ENCODE results near the gene RTP5.

The RTP5 gene

GRCh38 chr2:241857572-241858121 lies 11.9 kb upstream of the RTP5 start:
- DNase-seq (ENCODE audit: low read depth in 1 of 2, low spot score in 1 of 2) = no peak

DNA sequence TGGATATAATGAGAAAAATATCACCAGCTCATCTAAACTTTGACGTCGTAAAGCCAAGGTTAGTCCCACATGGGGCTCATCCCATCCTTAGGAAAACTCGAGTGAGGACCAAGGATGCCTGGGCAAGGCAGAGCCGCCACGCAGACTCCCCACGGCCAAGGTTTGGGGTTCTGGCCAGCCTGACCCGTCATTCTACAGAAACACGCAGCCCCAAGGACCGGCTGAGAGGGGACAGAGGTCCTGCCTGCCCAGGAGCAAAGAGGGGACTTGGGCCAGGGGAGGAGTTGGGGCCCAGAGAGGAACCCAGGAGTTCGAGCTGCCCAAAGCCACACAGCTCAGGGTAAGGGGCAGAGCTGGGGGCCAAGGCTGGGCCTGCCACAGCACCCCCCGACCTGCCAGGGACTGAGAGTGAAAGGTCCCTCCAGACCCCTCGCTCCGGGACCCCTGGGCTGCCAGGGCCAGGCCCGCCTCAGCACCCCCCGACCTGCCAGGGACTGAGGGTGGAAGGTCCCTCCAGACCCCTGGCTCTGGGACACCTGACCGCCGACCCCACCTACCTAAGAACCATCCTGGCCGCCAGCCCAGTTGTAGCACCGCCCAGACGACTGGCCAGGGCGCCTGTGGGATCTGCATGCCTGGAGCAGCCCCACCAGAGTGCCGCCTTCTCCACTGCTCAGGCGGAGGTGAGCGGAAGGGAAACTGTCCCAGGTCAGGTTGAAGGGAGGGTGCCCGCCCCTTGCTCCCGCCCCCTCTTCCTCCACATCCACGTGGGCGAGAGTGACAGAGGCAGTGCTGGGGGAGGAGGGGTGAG lies 11.1 kb upstream of the RTP5 start, which contains the start of gene PDCD1:
TSS of gene PDCD1 (minus strand) at position 689 of the 811 bp plus-strand sequence. CDS start at position 633, 56 bp downstream.
- DNase-seq (ENCODE audit: low read depth in 1 of 2, low spot score in 1 of 2) = peak; percentile 32 to 55

- no peak for DNase-seq (ENCODE audit: low read depth in 1 of 2, low spot score in 1 of 2)
Observed at GRCh38 chr2:241859017-241859435, 10.5 kb upstream of the RTP5 start.

DNA sequence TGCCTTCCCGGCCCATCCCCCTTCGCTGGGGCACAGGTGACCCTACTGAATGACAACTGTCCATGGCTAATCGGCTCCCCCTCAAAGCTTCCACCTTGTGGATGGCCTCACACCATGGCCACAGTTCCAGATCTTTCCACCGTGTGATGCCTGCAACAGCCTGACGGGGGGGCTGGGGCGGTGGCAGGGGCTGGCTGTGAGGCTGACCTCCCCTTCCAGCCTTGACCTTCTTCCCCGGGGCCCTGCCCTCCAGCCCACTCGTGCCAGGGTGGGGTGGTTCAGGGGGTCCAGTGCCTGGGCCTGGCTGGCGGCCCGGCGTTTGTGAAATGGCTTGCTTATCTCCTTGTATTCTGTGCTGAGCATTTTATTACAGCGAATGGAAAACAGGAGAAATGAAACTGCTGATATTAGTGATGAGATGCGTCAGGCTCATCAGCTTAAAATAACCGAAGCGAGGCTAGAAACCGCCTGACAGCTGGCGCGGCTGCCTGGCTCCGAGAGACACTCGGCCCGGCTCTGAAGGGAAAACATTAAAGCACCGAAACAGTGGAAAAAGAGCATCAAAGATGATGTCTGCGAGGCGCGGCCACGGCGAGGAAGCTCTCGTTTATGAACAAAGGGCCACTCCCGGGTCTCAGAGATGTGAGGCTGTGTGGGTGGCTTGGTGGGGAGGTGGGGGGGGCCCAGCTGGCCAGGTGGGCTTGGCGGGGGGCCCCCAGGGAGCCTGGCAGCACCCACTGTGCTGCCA lies 9.9 kb upstream of the RTP5 start:
- DNase-seq (ENCODE audit: low read depth in 1 of 2, low spot score in 1 of 2) = peak in 1 of 2 donors; percentile 48

- no peak for DNase-seq (ENCODE audit: low read depth in 1 of 2, low spot score in 1 of 2)
Observed at GRCh38 chr2:241860184-241861078, 9.1 kb upstream of the RTP5 start.

DNA sequence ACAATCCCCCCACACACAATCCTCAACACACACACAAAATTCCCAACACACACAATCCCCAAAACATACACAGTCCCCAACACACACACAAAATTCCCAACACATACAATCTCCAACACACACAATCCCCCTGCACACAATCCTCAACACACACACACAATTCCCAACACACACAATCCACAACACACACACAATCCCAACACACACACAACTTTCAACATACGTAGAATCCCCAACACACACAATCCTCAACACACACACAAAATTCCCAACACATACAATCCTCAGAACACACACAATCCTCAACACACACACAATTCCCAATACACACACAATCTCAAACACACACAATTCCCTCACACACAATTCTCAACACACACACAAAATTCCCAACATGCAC lies 8.3 kb upstream of the RTP5 start:
- DNase-seq (ENCODE audit: low read depth in 1 of 2, low spot score in 1 of 2) = no peak

GRCh38 chr2:241862093-241862492 lies 7.4 kb upstream of the RTP5 start:
- DNase-seq (ENCODE audit: low read depth in 1 of 2, low spot score in 1 of 2) = no peak

- DNase-seq (ENCODE audit: low read depth in 1 of 2, low spot score in 1 of 2) = no peak
Observed at GRCh38 chr2:241862775-241863535, 6.6 kb upstream of the RTP5 start.

DNA sequence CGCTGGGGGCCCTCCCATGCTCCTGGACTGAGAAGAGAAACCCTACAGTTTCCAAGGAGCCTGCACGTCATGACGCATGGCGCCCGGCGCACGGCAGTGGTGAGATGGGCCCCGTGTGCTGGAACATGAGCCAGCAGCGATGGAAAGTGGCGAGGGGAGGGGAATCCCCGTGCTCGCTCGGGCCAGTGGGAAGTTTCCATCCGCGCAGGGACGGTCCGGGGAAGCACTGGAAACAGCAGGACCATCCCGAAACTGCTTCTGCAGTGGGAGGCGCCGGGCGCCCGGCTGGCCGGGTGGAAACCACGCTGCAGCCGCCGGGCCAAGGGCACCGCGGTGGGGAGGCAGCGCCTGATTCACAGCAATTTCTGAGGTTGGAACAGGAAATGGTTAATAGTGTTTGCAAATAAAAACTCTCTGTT lies 6.0 kb upstream of the RTP5 start:
- peak in 1 of 2 donors; percentile 43 for DNase-seq (ENCODE audit: low read depth in 1 of 2, low spot score in 1 of 2)

DNA sequence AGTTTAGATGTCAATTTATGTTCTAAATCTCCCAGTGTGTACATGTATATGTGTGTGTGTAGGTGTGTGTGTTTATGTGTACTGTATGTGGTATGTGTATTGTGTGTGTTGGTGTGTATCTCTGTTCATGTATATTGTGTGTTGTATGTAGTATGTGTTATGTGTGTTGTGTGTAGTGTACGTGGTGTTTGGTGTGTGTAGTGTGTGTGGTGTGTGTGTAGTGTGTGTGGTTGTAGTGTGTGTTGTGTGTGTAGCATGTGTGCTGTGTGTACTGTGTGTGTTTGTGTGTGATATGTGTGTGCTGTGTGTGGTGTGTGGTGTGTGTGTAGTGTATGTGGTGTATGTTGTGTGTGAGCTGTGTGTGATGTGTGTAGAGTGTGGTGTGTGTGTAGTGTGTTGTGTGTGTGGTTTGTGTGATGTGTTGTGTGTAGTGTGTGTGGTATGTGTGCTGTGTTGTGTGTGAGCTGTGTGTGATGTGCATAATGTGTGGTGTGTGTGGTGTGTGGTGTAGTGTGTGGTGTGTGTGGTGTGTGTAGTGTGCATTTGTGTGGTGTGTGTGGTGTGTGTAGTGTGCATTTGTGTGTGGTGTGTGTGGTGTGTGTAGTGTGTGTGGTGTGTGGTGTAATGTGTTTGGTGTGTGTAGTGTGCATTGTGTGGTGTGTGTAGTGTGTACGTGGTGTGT lies 5.2 kb upstream of the RTP5 start:
- DNase-seq (ENCODE audit: low read depth in 1 of 2, low spot score in 1 of 2) = no peak

DNA sequence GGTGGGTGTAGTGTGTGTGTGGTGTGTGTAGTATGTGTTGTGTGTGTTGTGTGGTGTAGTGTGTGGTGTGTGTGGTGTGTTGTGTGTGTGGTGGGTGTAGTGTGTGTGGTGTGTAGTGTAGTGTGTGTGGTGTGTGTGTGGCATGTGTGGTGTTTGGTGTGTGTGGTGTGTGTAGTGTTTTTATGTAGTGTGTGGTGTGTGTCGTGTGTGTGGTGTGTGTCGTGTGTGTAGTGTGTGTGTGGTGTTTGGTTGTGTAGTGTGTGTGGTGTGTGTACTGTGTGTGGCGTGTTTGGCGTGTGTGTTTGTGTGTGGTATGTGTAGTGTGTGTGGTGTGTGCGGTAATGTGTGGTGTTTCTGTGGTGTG lies 4.7 kb upstream of the RTP5 start:
- no peak for DNase-seq (ENCODE audit: low read depth in 1 of 2, low spot score in 1 of 2)

DNA sequence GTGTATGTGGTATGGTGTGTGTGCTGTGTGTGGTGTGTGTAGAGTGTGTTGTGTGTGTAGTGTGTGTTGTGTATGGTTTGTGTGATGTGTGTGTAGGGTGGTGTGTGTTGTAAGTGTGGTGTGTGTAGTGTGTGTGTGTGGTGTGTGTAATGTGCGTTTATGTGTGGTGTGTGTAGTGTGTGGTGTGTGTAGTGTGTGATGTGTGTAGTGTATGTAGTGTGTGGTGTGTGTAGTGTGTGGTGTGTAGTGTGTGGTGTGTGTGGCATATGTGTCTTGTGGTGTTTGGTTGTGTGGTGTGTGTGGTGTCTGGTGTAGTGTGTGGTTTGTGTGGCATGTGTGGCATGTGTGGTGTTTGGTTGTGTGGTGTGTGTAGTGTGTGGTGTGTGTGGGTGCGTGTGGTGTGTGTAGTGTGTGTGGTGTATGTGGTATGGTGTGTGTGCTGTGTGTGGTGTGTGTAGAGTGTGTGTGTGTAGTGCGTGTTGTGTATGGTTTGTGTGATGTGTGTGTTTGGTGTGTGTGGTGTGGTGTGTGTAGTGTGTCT lies 4.0 kb upstream of the RTP5 start:
- DNase-seq (ENCODE audit: low read depth in 1 of 2, low spot score in 1 of 2) = no peak

DNA sequence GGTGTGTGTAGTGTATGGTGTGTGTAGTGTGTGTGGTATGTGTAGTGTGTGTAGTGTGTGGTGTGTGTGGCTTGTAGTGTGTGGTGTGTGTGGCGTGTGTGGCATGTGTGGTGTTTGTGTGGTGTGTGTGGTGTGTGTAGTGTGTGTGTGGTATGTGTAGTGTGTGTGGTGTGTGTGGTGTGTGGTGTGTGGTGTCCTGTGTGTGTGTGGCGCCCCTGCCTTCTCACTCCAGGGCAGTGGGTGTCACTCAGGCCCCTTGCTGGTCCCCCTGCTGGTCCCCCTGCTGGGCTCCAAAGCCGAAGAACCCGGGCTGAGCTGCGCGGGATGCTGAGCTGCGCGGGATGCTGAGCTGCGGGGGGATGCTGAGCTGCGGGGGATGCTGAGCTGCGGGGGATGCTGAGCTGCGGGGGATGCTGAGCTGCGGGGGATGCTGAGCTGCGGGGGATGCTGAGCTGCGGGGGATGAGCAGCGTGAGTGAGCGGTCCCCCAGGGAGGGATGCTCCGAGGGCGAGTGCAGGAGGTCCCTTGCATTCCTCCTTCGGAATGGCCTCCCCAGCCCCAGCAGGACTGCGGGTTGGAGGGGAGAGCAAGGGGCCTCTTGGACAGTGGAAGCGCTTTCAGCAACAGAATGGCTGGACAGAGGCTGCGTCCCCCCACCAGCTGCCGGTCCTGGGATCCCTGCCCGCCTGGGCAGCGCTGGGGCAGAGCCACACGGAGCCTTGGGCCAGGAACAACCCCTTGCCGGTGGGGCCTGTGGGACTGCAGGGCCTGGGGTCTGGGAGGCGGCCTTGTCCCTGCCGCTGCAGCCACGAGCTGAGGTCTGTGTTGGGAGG lies 3.4 kb upstream of the RTP5 start:
- no peak for DNase-seq (ENCODE audit: low read depth in 1 of 2, low spot score in 1 of 2)

DNA sequence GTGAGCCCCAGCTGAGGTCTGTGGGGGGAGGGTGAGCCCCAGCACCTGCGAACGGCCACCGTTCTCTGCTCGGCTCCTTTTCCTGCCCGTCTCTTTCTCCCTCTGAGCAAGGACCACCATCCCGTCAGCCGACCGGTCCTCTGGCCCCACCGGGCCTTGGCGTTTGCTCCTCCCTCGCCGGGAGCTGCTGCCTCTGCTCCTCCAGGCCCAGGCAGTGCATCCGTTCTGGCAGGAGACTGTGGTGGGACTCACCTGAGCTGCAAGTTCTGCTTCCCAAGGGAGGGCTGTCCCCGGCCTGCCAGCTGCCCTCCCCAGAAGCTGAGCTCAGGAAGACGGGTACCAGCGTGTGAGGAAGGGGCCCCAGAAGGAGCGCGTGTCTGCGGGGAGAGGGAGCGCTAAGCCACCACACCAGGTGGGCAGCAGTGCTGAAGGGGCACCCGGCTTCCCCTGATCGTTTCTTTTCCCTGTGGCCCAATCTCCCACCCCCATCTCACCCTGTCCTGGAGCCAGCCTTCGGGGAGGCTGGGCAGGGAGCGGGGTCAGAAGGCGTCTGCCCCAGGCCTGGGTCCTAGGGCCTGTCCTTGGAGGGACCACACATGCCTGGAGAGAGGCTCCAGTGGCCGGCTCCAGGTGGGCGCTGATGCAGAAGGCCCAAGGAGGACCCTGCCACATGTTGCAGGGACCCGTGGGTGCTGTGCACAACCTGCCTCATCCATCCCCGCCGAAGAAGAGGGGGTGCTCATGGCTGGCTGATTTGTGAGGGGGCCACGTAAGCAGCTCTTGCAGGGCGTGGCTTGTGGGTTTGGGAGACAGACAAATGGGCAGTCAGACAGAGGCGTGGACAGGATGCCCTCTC lies 2.5 kb upstream of the RTP5 start:
- no peak for DNase-seq (ENCODE audit: low read depth in 1 of 2, low spot score in 1 of 2)

GRCh38 chr2:241867776-241868420 lies 1.6 kb upstream of the RTP5 start:
- no peak for DNase-seq (ENCODE audit: low read depth in 1 of 2, low spot score in 1 of 2)

DNA sequence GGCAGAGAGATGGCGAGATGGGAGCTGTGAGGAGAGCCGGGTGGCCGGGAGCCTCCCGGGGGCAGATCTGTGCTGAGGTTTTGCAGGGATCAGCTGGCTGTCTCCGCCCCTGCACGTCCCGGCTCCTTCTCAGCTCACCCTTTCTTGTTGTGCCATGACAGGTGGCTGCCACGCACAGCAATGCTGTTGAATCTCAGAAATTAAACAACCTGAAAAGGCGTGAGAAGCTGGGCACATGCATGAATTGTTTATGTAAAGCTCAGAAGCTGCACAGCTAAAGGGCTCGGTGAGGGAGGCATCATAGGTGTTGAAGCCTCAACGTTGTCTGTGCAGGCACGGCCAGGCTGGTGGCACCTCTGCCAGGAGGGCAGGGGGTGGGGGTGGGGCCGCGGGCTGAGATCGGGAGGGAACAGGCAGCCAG lies 858 bp upstream of the RTP5 start:
- DNase-seq (ENCODE audit: low read depth in 1 of 2, low spot score in 1 of 2) = no peak

GRCh38 chr2:241870081-241870541 lies 582 bp downstream of the RTP5 start:
- no peak for DNase-seq (ENCODE audit: low read depth in 1 of 2, low spot score in 1 of 2)

Data from activated T-helper 1 cell treated with anti-CD3 and anti-CD28 coated beads, Interleukin-2, amount 50 U/mL, for 16 hours (primary cell).